ENCODE data around the gene CD226. TPM values are rescaled to one million over a fixed set of nuclear protein-coding genes. Genes with fewer than 3 reads are reported as not detected.
"Not testable (repeated sequence)": the region's sequence is repeated elsewhere in the genome, so short reads cannot be mapped to it uniquely, and the experiment has no call there.

Gene CD226
- total and polyA plus RNA-seq, 4 donors, result 0.15 to 3.2 (median 3.1) TPM; not detected in 1

- H3K36me3 ChIP-seq (ENCODE audit: control insufficient read depth in 1 of 2, insufficient read depth in 2 of 2, low read length in 1 of 2), result no peaks in the 10 kb centered on the region
- no peak for ATAC-seq (ENCODE audit: low FRiP score)
- no peak overlapping the region for H3K27ac ChIP-seq (ENCODE audit: low read depth in 1 of 2, low read length in 2 of 2)
Observed at GRCh38 chr18:69981948-69982347, 34.3 kb upstream of the CD226 start.

GRCh38 chr18:69980982-69981804, 33.5 kb upstream of the CD226 start:
- no peaks in the 10 kb centered on the region for H3K36me3 ChIP-seq (ENCODE audit: control insufficient read depth in 1 of 2, insufficient read depth in 2 of 2, low read length in 1 of 2)
- no peak overlapping the region for H3K4me3 ChIP-seq (ENCODE audit: low read length in 2 of 2)
- WGBS, 2 donors, result 14 to 20% methylated on average over 3 of the region's 3 CpGs
- ATAC-seq (ENCODE audit: low FRiP score) (no peak), DNase-seq (no peak)
- H3K27ac ChIP-seq (ENCODE audit: low read depth in 1 of 2, low read length in 2 of 2), result no peak overlapping the region
- intact Hi-C loops (cut with DNase I), result no loop called here
- H3K9me3 ChIP-seq (ENCODE audit: control insufficient read depth, low read length), result peaks cover 7% of the 10 kb centered on the region
- H3K27me3 ChIP-seq (ENCODE audit: control insufficient read depth in 1 of 2, insufficient read depth in 2 of 2, low read length in 1 of 2), result no peaks in the 10 kb centered on the region
- no peaks in the 10 kb centered on the region for H3K4me1 ChIP-seq (ENCODE audit: control insufficient read depth in 1 of 2, insufficient read depth in 2 of 2, low read length in 2 of 2)

More at GRCh38 chr18:69981948-69982347, 34.3 kb upstream of the CD226 start:
- Histone ChIP-seq H3K27me3 (ENCODE audit: control insufficient read depth in 1 of 2, insufficient read depth in 2 of 2, low read length in 1 of 2) (no peaks in the 10 kb centered on the region), H3K9me3 (ENCODE audit: control insufficient read depth, low read length) (peaks cover 5% of the 10 kb centered on the region), H3K4me3 (ENCODE audit: low read length in 2 of 2) (no peak overlapping the region), H3K4me1 (ENCODE audit: control insufficient read depth in 1 of 2, insufficient read depth in 2 of 2, low read length in 2 of 2) (no peaks in the 10 kb centered on the region)
- WGBS, 2 donors, result 88 to 94% methylated on average over 2 of the region's 2 CpGs
- DNase-seq, result no peak
- intact Hi-C loops (cut with DNase I), result no loop called here

- Histone ChIP-seq H3K36me3 (ENCODE audit: control insufficient read depth in 1 of 2, insufficient read depth in 2 of 2, low read length in 1 of 2) (no peaks in the 10 kb centered on the region), H3K27me3 (ENCODE audit: control insufficient read depth in 1 of 2, insufficient read depth in 2 of 2, low read length in 1 of 2) (no peaks in the 10 kb centered on the region), H3K4me3 (ENCODE audit: low read length in 2 of 2) (no peak overlapping the region), H3K9me3 (ENCODE audit: control insufficient read depth, low read length) (peaks cover 9% of the 10 kb centered on the region), H3K4me1 (ENCODE audit: control insufficient read depth in 1 of 2, insufficient read depth in 2 of 2, low read length in 2 of 2) (no peaks in the 10 kb centered on the region), H3K27ac (ENCODE audit: low read depth in 1 of 2, low read length in 2 of 2) (no peak overlapping the region)
- WGBS, 2 donors, result 61 to 66% methylated on average over 4 of the region's 4 CpGs
- no peak for ATAC-seq (ENCODE audit: low FRiP score)
- intact Hi-C loops (cut with DNase I), result no loop called here
- no peak for DNase-seq
Observed at GRCh38 chr18:69980509-69980908, 32.8 kb upstream of the CD226 start.

GRCh38 chr18:69978732-69979715, 31.4 kb upstream of the CD226 start:
- 89% methylated on average over 13 of the region's 13 CpGs for WGBS, 2 donors
- Histone ChIP-seq H3K27ac (ENCODE audit: low read depth in 1 of 2, low read length in 2 of 2) (no peak overlapping the region), H3K36me3 (ENCODE audit: control insufficient read depth in 1 of 2, insufficient read depth in 2 of 2, low read length in 1 of 2) (no peaks in the 10 kb centered on the region), H3K4me3 (ENCODE audit: low read length in 2 of 2) (no peak overlapping the region), H3K9me3 (ENCODE audit: control insufficient read depth, low read length) (peaks cover 10% of the 10 kb centered on the region), H3K4me1 (ENCODE audit: control insufficient read depth in 1 of 2, insufficient read depth in 2 of 2, low read length in 2 of 2) (no peaks in the 10 kb centered on the region), H3K27me3 (ENCODE audit: control insufficient read depth in 1 of 2, insufficient read depth in 2 of 2, low read length in 1 of 2) (no peaks in the 10 kb centered on the region)
- no peak for DNase-seq
- ATAC-seq (ENCODE audit: low FRiP score), result no peak
- intact Hi-C loops (cut with DNase I), result no loop called here

- H3K27ac ChIP-seq (ENCODE audit: low read depth in 1 of 2, low read length in 2 of 2); ATAC-seq (ENCODE audit: low FRiP score); H3K27me3 ChIP-seq (ENCODE audit: control insufficient read depth in 1 of 2, insufficient read depth in 2 of 2, low read length in 1 of 2); H3K4me1 ChIP-seq (ENCODE audit: control insufficient read depth in 1 of 2, insufficient read depth in 2 of 2, low read length in 2 of 2); intact Hi-C loops (cut with DNase I); H3K4me3 ChIP-seq (ENCODE audit: low read length in 2 of 2); H3K36me3 ChIP-seq (ENCODE audit: control insufficient read depth in 1 of 2, insufficient read depth in 2 of 2, low read length in 1 of 2); DNase-seq: not testable (repeated sequence)
- WGBS, 2 donors, result 91 to 97% methylated on average over 4 of the region's 4 CpGs
- H3K9me3 ChIP-seq (ENCODE audit: control insufficient read depth, low read length), result peaks cover 10% of the 10 kb centered on the region
Observed at GRCh38 chr18:69975294-69975693, 27.6 kb upstream of the CD226 start.

GRCh38 chr18:69974365-69974764, 26.7 kb upstream of the CD226 start:
- DNase-seq (no peak), ATAC-seq (ENCODE audit: low FRiP score) (no peak)
- Histone ChIP-seq H3K4me1 (ENCODE audit: control insufficient read depth in 1 of 2, insufficient read depth in 2 of 2, low read length in 2 of 2) (no peaks in the 10 kb centered on the region), H3K27ac (ENCODE audit: low read depth in 1 of 2, low read length in 2 of 2) (no peak overlapping the region), H3K9me3 (ENCODE audit: control insufficient read depth, low read length) (peaks cover 10% of the 10 kb centered on the region), H3K4me3 (ENCODE audit: low read length in 2 of 2) (no peak overlapping the region), H3K27me3 (ENCODE audit: control insufficient read depth in 1 of 2, insufficient read depth in 2 of 2, low read length in 1 of 2) (no peaks in the 10 kb centered on the region), H3K36me3 (ENCODE audit: control insufficient read depth in 1 of 2, insufficient read depth in 2 of 2, low read length in 1 of 2) (no peaks in the 10 kb centered on the region)
- 86 to 100% methylated on average over 1 of the region's 1 CpG for WGBS, 2 donors
- intact Hi-C loops (cut with DNase I), result no loop called here

GRCh38 chr18:69969491-69969890, 21.8 kb upstream of the CD226 start:
- intact Hi-C loops (cut with DNase I), result no loop called here
- ATAC-seq (ENCODE audit: low FRiP score) (no peak), DNase-seq (no peak)
- no peak overlapping the region for H3K4me3 ChIP-seq (ENCODE audit: low read length in 2 of 2)
- H3K4me1 ChIP-seq (ENCODE audit: control insufficient read depth in 1 of 2, insufficient read depth in 2 of 2, low read length in 2 of 2), result no peaks in the 10 kb centered on the region
- H3K9me3 ChIP-seq (ENCODE audit: control insufficient read depth, low read length), result peaks cover 4% of the 10 kb centered on the region
- no peak overlapping the region for H3K27ac ChIP-seq (ENCODE audit: low read depth in 1 of 2, low read length in 2 of 2)
- 92 to 93% methylated on average over 2 of the region's 2 CpGs for WGBS, 2 donors
- no peaks in the 10 kb centered on the region for H3K36me3 ChIP-seq (ENCODE audit: control insufficient read depth in 1 of 2, insufficient read depth in 2 of 2, low read length in 1 of 2)
- no peaks in the 10 kb centered on the region for H3K27me3 ChIP-seq (ENCODE audit: control insufficient read depth in 1 of 2, insufficient read depth in 2 of 2, low read length in 1 of 2)

GRCh38 chr18:69968039-69968438, 20.4 kb upstream of the CD226 start:
- Histone ChIP-seq H3K36me3 (ENCODE audit: control insufficient read depth in 1 of 2, insufficient read depth in 2 of 2, low read length in 1 of 2) (peaks cover 0 to 3% of the 10 kb centered on the region in 2 donors), H3K27ac (ENCODE audit: low read depth in 1 of 2, low read length in 2 of 2) (no peak overlapping the region), H3K4me1 (ENCODE audit: control insufficient read depth in 1 of 2, insufficient read depth in 2 of 2, low read length in 2 of 2) (no peaks in the 10 kb centered on the region), H3K4me3 (ENCODE audit: low read length in 2 of 2) (no peak overlapping the region), H3K27me3 (ENCODE audit: control insufficient read depth in 1 of 2, insufficient read depth in 2 of 2, low read length in 1 of 2) (no peaks in the 10 kb centered on the region), H3K9me3 (ENCODE audit: control insufficient read depth, low read length) (peaks cover 4% of the 10 kb centered on the region)
- 88 to 89% methylated on average over 8 of the region's 8 CpGs for WGBS, 2 donors
- intact Hi-C loops (cut with DNase I), result no loop called here
- DNase-seq, result no peak
- ATAC-seq (ENCODE audit: low FRiP score), result no peak

Data from aorta (tissue), 5 donors.